ENCODE data around the gene AKT1S1.

- TF ChIP-seq CTCF (IDR thresholded peaks at IDR 0.05) (no peak), EZH2 (IDR thresholded peaks at IDR 0.05; ENCODE audit: borderline replicate concordance, insufficient read depth, low read depth, low read length, poor library complexity, severe bottlenecking) (no peak)
These were observed 41.6 kb downstream of the AKT1S1 start for GRCh38 chr19:49835562-49835961.
